ENCODE measurements around the gene RNF44.

- TF ChIP-seq CTCF (conservative IDR thresholded peaks at IDR 0.05 in 1 of 2, IDR thresholded peaks at IDR 0.05 in 1 of 2; ENCODE audit: low read depth in 1 of 2, low read length in 2 of 2) (no peak), EZH2 (IDR thresholded peaks at IDR 0.05; ENCODE audit: low read length, missing control alignments) (no peak)
These were observed 39.4 kb downstream of the RNF44 start for GRCh38 chr5:176497852-176498251.

Measured in fibroblast of lung (primary cell).